LoVo (cell line): ENCODE measurements around the gene CCDC177.
A peak's percentile ranks its signal among the peaks of the same experiment; 100 is the strongest.
"Not testable (repeated sequence)": the region's sequence is repeated elsewhere in the genome, so short reads cannot be mapped to it uniquely, and the experiment has no call there.

Experiments used
- DNase-seq: peaks from one replicate; pipeline ENCODE4 v3.0.0-alpha.2; 2016; ENCODE audit warnings: low spot score

The CCDC177 gene

DNA sequence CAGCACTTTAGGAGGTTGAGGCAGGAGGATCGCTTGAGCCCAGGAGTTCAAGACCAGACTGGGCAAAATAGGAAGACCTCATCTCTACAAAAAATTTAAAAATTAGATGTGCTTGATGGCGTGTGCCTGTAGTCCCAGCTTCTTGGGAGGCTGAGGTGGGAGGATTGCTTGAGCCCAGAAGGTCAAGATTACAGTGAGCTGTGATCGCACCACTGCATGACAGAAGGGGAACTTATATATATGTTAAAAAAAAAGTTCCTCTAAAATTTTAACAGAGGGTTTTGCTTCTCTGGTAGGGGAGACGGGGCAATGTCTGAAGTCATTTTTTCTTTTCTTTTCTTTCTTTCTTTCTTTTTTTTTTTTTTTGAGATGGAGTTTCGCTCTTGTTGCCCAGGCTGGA, 24.8 kb upstream of the CCDC177 start:
- not testable (repeated sequence) for DNase-seq

DNA sequence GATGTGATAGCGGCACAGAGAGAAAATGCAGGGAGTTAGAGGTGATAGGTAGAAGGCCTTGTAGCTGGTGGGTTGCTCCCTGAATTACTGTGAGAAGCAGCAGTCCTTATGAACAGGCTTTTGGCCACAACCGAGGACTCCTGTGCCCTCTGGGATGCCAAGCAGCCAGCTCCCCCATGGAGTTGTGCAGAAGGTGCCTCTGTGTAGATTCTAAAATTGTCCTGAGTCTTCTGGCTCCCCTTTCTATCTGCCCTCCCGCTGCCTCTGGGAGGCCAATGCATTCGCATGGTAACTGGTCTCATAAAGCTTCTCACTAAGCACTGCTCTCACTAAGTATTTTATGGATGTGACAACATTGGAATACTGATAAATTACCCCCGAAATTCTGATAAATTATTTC, 20.7 kb upstream of the CCDC177 start:
- no peak for DNase-seq

DNA sequence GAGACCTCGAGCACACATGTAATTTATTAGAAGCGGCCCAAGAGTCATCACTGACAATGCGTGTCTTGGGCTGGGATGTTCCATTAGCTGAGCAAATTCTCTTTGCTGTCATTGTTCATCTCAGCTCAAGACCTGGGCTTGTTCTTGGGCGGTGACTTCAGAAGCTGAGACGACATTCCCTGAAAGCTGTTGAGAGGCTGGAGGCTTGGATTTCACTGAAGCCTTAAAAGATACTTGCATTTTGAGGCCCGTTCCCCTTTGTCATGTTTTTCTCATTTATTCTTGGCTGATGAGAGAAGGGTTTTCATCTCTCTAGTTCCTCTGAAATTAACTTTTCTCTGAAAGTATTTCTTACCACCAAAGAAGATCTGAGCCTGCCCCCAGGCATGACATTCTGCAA, 20.2 kb upstream of the CCDC177 start:
- no peak for DNase-seq

DNA sequence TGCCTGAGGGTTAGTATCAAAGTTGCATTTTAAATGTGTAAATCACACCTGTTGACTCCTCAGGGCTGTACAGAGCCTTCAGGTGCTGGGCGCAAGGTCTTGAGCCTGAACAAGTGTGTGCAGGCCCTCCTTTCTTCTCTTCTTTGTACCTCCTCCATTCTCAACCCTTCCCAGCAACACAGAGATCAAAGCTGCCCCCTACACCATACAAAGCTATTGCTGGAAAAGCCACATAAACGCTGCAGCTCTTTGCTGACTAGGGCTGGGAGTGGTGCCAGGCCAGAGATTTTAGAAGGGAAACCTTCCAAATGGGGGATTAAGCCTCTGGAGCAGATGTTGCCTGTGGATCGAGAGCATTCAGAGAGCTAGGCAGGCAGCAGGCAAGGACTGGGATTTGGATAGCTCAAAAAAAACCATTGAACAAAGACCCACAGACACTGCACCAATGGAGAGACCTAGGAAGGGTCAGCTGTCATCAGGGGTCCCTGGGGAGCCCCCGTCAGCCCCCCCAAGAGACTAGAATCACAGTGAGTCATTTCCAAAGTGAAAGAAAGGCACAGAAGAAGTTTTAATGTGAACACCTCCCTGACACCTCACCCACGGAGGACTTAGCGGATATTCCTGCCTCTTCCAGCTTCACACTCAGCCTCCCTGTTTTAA, 18.5 kb upstream of the CCDC177 start:
- no peak for DNase-seq

DNA sequence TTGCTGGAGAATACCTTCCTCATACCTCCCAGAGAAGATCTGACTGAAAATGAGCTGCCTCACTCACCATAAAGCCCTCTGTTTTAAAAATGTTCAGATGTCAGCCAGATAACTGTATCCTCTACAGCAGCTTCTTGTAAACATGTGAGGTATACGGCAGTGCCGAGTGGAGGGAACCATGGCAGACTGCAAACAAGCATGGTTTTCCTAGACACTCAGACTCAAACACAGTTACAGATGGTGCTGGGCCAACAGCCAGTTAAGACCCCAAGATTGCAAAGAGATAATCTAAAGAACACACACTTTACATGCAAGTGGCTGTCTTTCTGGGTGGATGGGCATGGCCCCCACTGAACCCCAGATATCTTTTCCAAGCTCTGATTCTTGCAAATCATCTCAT, 16.6 kb upstream of the CCDC177 start:
- DNase-seq, result no peak

DNA sequence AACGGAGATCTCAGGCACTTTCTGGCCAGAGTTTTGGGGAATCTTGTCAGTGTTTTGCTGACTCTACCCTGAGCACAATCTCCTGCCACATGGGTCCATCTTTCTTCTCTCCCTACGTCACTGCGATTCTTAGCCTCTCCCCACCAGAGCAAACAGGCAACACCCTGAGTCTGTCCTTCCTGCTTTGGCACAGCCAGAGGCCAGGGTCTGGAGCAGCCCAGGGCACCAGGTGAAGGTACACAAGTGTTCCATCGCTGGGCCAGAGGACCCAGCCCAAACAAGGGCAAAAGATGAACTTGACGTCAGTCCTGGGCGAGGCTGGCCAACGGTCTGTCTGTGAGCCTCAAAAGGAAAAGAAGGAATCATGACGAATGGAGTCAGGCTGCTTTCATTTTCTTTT, 12.7 kb upstream of the CCDC177 start:
- DNase-seq, result no peak

DNA sequence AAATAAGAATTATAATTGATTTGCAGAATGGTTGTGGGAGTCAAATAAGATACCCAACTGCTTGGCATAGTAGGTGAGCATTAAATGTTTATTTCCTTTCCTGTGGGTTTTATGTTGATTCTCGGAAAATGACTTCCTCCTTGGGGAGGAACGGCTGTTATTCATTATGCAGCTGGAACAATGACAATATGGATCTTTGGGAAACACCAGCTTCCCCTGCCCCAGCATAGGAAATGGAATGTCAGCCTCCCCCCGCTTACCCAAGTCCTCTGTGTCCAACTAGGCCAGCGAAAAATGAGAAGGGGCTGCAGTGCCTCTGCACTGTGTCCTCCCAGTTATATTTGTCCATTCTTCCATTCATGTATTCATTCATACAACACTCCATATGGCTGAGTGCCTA, 11.7 kb upstream of the CCDC177 start:
- DNase-seq, result no peak

DNA sequence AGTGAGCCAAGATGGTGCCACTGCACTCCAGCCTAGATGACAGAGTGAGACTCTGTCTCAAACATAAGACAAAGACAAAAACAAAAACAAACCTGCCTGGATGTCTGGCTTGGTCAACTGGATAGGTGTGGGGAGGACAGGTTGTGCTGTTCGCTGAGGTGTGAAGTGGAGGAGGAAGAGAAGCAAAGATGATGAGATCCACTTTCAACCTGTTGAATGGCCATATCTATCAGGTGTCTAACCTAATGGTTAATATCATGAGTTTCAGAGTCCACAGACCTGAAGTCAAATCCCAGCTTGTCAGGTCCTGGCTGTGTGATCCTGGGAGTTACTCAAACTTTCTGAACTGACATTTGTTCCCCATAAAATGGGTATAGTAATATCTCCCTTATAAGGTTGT, 9.7 kb upstream of the CCDC177 start:
- no peak for DNase-seq

DNA sequence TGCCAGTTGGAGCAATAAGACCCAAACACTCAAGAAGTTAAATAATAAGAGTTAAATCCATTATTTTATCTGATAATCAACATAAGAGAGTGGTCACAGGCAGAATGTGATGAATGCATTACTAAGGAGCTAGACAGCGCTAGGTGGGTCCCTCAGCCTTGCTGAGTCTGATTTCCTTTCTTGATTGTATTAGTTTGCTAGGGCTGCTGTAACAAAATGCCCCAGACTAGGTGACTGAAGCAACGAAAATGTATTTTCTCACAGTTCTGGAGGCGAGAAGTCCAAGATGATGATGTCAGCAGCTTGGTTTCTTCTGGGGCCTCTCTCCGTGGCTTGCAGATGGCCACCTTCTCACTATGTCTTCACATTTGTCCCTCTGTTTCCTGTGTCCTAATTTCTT, 8.2 kb upstream of the CCDC177 start:
- no peak for DNase-seq

DNA sequence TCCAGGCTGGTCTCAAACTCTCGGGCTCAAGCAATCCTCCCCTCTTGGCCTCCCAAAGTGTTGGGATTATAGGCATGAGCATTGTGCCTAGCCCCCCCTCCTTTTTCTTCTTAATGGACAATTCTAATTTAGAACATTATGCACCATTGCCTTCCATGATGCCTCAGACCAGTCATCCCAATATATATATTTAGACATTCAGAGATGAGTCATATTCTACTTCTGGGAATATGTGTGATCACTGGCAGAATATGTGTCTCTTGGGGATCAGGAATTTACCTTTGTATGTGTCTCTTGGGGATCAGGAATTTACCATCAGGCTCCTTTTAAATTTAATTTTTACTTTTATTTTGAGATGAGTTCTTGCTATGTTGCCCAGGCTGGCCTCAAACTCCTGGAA, 7.5 kb upstream of the CCDC177 start:
- DNase-seq, result no peak

DNA sequence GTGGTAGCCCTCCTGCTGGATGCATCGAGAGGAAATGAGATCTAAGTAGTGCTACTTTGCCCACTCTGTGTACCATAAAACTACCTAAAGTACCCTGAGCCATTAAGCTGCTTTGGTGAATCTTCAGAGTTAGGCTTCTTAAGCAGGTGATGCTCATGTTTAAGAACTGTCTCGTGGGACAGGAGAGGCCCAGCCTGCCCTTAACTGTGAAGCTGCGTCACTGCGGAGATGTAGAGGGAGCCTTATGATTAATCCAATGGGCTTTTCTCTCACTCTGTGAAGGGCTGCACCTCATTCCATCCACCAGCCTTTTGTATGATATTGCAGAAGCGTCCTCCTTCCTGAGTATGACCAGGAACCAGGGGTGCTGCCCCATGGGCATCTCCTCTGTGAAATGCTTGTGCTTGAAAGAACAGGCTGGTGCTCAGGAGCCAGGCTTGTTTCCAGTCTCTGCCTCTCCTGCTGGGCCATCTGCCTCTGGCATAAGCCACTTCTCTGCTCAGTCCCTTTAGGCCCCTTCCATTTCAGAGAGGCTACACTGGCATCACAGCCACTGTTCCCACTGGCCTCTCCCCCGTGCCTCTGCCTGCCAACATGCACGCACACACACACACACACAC, 6.8 kb upstream of the CCDC177 start:
- no peak for DNase-seq

DNA sequence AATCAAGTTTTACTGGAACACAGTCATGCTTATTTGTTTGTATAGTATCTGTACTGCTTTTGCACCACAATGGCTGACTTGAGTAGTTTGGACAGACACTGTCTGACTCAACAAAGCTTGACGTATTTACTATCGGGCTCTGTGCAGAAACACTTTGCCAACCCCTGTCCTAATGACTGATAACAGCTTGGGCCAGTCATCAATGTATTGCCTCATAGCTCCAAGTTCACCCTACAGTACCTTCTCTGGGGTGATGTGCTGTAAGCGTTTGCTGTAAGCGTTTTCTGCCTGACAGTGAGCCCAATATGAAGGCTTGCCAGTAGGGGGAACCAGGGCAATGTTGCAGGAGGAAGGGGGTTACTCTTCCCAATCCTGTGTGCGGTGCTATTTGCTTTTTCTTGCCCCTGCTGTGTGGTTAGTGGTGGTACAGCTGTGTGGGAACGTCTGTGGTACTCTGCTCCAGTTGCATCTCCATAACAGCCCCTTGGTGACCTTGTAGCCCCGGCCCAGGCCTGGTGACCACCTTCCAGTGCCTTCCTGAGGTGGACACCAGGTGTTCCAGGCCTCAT, 5.4 kb upstream of the CCDC177 start:
- no peak for DNase-seq

DNA sequence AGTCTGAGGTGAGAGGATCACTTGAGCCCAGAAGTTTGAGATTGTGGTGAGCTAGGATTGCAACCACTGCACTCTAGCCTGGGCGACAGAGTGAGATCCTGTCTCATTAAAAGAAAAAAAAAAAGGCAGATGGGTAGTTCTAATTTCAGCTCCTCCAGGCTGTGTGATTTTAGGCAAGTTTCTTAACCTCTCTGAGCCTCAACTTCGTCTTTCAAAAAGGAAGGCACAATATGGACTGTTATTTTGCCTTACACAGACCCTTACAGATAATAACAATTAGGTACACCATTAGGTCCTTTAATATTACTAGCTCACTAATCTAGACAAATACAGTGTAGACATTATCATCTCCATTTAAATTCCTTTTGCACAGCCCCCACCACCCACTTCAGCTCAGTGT, 4.8 kb upstream of the CCDC177 start:
- no peak for DNase-seq

DNA sequence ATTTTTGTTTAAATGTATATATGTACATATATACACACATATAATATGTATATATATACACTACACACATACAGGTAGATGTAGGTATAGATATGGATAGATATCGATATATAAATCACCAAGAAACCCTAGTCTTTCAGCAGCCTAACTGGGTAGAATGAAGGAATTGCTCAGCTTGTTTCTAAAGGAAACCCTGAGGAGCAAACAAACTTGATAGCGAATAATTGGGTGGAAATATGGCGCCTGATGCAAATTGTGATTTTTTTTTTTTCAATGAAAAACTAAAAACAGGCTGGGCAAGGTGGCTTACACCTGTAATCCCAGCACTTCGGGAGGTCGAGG, 254 bp upstream of the CCDC177 start:
- DNase-seq, result no peak

DNA sequence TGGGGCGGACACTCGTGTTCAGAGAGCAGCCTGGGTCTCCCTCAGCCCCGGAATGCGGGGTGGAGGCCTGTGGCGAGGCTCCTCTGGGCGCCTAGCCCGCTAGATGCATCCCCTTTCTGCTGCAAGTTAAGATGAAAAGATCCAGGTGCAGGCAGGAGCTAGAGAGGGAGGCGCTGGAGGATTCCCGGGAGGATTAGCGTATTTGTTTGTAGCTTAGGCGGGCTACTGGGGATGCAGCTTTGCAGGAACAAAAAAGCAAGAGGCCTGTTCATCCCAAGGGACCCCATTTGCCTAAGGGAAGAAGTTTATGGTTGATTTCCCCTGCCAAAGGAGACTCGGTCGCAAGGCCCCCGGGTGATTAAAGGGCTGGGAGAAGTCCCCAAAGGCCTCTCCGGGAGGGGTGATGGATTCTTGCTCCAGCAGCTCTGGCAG, 824 bp downstream of the CCDC177 start:
- no peak for DNase-seq

DNA sequence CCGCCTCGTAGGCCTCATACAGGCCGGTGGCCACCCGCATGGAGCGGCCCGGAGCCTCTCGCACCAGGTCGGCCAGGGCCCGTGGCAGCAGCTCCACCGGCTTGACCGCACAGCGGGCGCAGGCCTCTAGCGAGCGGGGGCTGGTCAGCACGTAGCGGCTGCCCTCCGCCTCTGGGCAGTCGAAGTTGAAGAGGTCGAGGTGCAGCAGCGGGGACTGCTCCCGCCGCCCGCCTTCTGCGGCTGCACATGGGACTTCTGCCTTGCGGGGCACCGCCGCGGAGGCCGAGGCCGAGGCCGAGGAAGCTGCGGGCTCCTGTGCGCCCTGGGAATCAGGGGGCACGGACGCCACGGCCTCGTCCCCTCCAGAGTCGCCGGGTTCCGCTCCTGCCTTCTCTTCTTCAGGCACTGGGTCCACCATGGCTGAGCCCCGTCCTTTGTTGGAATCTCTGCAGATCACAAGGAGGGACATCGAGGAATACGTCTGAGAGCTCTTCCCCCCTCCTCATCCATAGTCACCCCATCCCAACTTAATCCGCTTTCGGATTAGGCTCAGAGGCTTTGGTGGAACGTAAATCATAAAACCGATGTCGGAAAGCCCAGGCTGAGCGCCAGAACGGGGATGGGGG, 1.4 kb downstream of the CCDC177 start:
- DNase-seq, result no peak

DNA sequence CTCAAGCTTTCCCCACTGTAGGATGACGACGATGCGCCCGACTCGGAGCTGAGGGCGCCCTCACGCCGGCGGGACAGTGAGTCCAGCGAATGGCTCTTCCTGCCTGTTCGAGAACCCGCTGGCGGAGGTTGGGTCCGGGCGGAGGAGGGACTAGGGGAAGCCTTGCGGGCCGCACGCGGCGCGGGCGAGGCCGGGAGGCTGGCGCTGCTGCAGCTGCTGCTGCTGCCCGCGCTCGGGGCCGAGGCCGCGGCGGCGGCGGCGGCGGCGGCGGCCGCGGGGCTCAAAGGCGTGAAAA, 1.9 kb downstream of the CCDC177 start:
- DNase-seq, result no peak

DNA sequence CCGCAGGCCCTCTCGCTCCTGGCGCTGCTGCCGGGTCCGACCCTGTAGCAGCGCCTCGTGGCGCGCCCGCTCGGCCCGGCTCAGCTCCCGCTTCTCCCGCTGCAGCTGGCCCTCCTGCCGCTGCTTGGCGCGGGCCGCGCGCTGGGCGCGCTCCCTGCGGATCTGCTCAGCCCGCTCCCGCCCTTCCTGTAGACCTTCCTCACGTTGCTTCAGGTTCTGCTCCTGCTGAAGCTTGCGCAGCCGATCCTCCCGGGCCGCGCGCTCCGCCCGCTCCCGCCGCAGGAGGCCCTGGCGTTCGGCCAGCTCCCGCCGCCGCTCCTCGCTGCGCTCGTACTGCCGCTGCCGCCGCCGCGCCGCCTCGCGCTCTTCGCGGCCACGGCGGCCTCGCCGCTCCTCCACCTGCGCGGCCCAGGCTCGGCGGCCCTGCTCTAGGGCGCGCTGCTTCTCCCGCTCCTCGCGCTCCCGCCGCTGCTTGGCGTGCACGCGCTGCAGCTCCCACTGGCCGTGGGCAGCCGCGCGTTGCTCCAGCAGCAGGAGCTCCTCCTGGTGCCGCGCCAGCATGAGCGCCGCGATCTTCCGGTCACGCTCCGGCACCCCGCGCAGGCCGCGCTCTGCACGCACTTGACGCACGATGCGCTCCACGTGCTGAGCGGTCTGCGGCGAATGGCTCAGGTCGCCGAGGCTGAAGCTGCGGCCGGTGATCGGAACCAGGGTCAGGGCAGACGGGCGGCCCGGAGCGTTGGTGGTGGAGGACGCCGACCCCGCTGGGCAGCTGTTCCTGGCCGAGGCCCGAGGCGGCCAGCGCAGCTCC, 2.4 kb downstream of the CCDC177 start:
- DNase-seq, result peak; percentile 49

DNA sequence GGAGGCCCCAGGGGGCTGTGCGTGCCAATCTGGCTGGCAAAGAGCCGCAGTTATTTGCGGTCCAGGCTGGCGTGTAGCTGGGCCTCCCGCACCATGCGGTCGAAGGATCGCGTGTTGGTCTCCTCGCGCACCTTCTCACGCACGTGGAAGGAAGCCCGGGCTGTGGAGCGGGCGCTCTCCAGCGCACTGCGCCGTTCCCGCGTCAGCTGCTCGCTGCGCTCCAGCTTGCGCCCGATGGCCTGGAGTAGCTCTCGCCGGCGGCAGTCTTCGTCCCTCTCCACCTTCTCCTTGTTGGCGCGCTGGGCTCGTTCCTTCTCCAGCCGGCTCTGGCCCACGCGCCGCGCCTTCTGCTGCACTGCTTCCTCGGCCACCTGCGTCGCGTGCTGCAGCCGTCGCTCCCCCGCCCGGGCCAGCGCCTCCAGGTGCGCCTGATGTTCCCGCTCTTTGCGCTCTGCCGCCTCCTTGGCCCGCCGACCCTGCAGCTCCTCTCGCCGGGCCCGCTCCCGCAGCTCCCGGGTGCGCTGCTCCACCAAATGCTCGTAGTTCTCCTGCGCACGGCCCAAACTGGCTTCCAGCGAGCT, 3.1 kb downstream of the CCDC177 start:
- no peak for DNase-seq

DNA sequence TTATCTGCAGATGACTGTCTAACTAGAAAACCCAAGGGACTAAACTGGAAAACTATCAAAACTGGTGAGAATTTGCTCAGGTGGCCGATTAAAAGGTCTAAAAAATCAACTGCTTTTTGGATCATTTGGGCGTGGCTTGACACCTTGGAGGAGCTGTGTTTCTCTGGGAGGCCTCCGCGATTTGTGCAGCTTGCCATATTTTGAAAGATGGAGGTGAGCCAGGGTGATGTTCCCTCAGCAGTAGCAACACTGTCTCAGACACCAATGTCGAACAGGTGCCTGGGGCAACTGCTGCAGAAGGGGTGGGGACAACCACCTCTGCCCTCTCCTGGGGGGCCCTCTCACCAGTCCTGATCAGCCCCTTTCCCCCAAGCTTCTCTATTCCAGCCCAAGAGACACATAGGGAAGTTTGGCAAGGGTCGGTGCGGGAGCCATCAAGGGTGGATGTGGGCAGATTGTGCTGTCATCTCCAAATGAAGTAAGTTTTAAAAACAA, 3.8 kb downstream of the CCDC177 start:
- no peak for DNase-seq

DNA sequence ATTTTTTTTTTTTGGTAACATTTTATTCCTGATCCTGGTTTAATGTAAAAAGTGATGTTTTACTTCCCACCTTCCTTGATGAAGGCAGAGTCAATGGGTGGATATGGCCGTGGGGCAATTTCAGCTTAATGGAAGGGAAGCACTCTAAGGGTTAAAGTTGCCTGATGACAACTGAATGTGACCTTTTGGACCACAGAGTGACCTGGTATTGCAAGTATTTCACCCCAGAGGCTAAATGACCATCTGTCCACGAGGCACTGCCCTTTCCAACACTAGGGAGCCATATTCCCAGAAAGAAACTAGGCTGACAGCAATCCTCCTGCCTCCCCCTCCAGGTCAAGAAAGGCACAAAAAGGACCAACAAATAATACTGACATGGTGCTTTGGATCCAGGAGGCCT, 4.8 kb downstream of the CCDC177 start:
- DNase-seq, result no peak

DNA sequence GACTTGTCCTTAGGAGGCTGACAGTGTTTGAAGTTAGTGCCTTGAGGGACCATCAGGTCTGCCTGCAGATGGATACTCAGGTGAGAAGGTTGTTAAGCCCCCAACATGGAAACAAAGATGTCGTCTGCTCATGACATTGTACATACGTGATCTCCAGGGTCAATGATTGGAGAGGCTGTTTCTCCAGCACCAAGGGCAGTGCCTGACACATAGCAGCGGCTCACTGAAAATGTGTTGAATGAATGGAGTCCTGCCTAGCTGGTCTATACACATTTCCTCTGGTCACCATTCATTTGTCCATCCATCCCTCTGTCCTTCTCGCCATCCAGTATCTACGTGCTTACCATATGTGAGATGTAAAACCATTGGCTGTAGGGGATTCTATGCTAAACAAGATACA, 7.1 kb downstream of the CCDC177 start:
- no peak for DNase-seq
